ENCODE data around the gene NCAN.

- no peak for TF ChIP-seq CTCF (IDR thresholded peaks at IDR 0.05; ENCODE audit: low read depth, low read length)
- no peak for TF ChIP-seq POLR2A (IDR thresholded peaks at IDR 0.05; ENCODE audit: extremely low read depth, insufficient read length)
Measured at GRCh38 chr19:19211499-19212420, at the start of gene NCAN.

Data from NB4 (cell line).